ENCODE data around the gene CDK13. TPM values are rescaled to one million over a fixed set of nuclear protein-coding genes. Genes with fewer than 3 reads are reported as not detected.

CDK13 gene
- total RNA-seq, 1 experiment from 2014 or later: 30.6 TPM

Other genes starting within 250 kb of the CDK13 start
- gene MPLKIP, start 184.4 kb downstream of the CDK13 start, total RNA-seq (2014; rRNA removed; shearing (Covaris generic)): 35.8 and 59.3 TPM in 2 replicates
- gene SUGCT, start 184.7 kb downstream of the CDK13 start, total RNA-seq (2014; rRNA removed; shearing (Covaris generic)): 3.2 and 4.3 TPM in 2 replicates